Endothelial cell of umbilical vein (primary cell): ENCODE data around the gene SRGAP2. TPM values are rescaled to one million over a fixed set of nuclear protein-coding genes. Genes with fewer than 3 reads are reported as not detected.
A peak's percentile ranks its signal among the peaks of the same experiment; 100 is the strongest.
"Not testable (repeated sequence)": the region's sequence is repeated elsewhere in the genome, so short reads cannot be mapped to it uniquely, and the experiment has no call there.

Experiments used
- BruUV-seq: library from RNA; stranded (reverse); fragments of 400-500 nt; replicated peaks from 2 replicates; lab custom pipeline; 2021; lab: Mats Ljungman, UMichigan
- CTCF ChIA-PET: fragments of 300-600, 350-600 bp; sonication (Branson Sonifier 250); formaldehyde crosslinking; loops from one replicate; lab custom pipeline; 2021; ENCODE audit warnings: antibody characterized with exemption, inconsistent platforms; lab: Charles Lee
- POLR2A ChIA-PET: fragments of 300-600, 350-600 bp; sonication (Branson Sonifier 250); formaldehyde crosslinking; loops from one replicate; lab custom pipeline; 2021; ENCODE audit warnings: antibody characterized with exemption, inconsistent platforms; lab: Charles Lee
- DNase-seq: peaks from one replicate; pipeline ENCODE4 v3.0.0-alpha.2; 2011; ENCODE audit warnings: low read depth, low spot score
- FAIRE-seq: peaks from 2 replicates; lab custom pipeline; 2011; peaks lifted over from hg19 to GRCh38; lab: Jason Lieb, UNC
- H2AFZ ChIP-seq: 2 replicates; pipeline ENCODE4 v1.6.0; 2012; ENCODE audit warnings: low read depth, low read length, control low read depth, inconsistent platforms
- H3K27ac ChIP-seq: 2 replicates; pipeline ENCODE4 v1.5.1; 2011; ENCODE audit warnings: low read depth, mild to moderate bottlenecking, control low read depth, low read length, moderate library complexity; ENCODE audit not compliant: insufficient read depth
- H3K27me3 ChIP-seq, 2 experiments: 2 replicates each; pipeline versions ENCODE4 v1.6.0 to v1.6.1; 2011; ENCODE audit warnings: low read length in 2 of 2, mixed read lengths in 1 of 2; ENCODE audit not compliant: control insufficient read depth in 2 of 2, insufficient read depth in 2 of 2
- H3K36me3 ChIP-seq, 2 experiments: 2 replicates in 1 of 2; 3 replicates in 1 of 2; pipeline ENCODE4 v1.5.1; 2011; ENCODE audit warnings: low read length in 2 of 2, mild to moderate bottlenecking in 1 of 2, moderate library complexity in 1 of 2; ENCODE audit not compliant: control insufficient read depth in 2 of 2, insufficient read depth in 2 of 2; ENCODE audit errors: extremely low read depth in 1 of 2
- H3K4me1 ChIP-seq: 3 replicates; pipeline ENCODE4 v1.5.1; 2011; ENCODE audit warnings: mild to moderate bottlenecking, low read length; ENCODE audit not compliant: control insufficient read depth, insufficient read depth; ENCODE audit errors: extremely low read depth
- H3K4me2 ChIP-seq: 2 replicates; pipeline ENCODE4 v1.6.1; 2011; ENCODE audit warnings: low read length, control low read depth, mixed read lengths; ENCODE audit not compliant: insufficient read depth
- H3K4me3 ChIP-seq, 3 experiments: fragments of 200-600 bp in 1 of 3; sonication (generic), shearing (Covaris generic) in 1 of 3; replicated peaks in 1 of 3; 2 replicates each; pipeline ENCODE4 v1.5.1; 2011 to 2016; ENCODE audit warnings: control low read depth in 3 of 3, low read length in 3 of 3, mild to moderate bottlenecking in 2 of 3, inconsistent platforms in 1 of 3, low read depth in 1 of 3, moderate library complexity in 1 of 3; ENCODE audit not compliant: insufficient read depth in 1 of 3
- H3K79me2 ChIP-seq: 2 replicates; pipeline ENCODE4 v1.6.0; 2012; ENCODE audit warnings: low read length, inconsistent platforms; ENCODE audit not compliant: control insufficient read depth, insufficient read depth
- H3K9ac ChIP-seq: replicated peaks from 2 replicates; pipeline ENCODE3; 2011; ENCODE audit warnings: low read length, control low read depth; ENCODE audit not compliant: insufficient read depth; ENCODE audit errors: extremely low read depth
- H3K9me1 ChIP-seq: replicated peaks from 3 replicates; pipeline ENCODE4 v1.6.0; 2011; ENCODE audit warnings: mild to moderate bottlenecking, low read length; ENCODE audit not compliant: control insufficient read depth, insufficient read depth; ENCODE audit errors: extremely low read depth
- H3K9me3 ChIP-seq: replicated peaks from 2 replicates; pipeline ENCODE4 v1.5.1; 2012; ENCODE audit warnings: low read length, inconsistent platforms; ENCODE audit not compliant: control insufficient read depth, insufficient read depth
- H4K20me1 ChIP-seq: replicated peaks from 2 replicates; pipeline ENCODE3; 2011; ENCODE audit warnings: mild to moderate bottlenecking, low read length; ENCODE audit not compliant: control insufficient read depth, insufficient read depth; ENCODE audit errors: extremely low read depth
- dilution Hi-C: fragments of 300-500 bp; cut with MboI; formaldehyde crosslinking; loops from one replicate; pipeline ENCODE4 v1.15.0; 2019; ENCODE audit warnings: low sequenced_read_pairs; ENCODE audit not compliant: extremely low pct_ligation_motif_present
- intact Hi-C: fragments of 100-400 bp; cut with micrococcal nuclease; formaldehyde crosslinking; loops from one replicate; pipeline ENCODE4 v1.10.0; 2022
- polyA plus RNA-seq, 4 experiments: library from polyadenylated mRNA; depleted of rRNA in 3 of 4; stranded (reverse) in 3 of 4; unstranded in 1 of 4; fragments of >200 nt; gene quantifications; 2 replicates each; pipeline versions ENCODE4 v1.2.1 to v1.2.3, GENCODE V29; 2011 to 2012; ENCODE audit warnings: missing spikeins in 1 of 4
- total RNA-seq: library from RNA; stranded (reverse); gene quantifications from 2 replicates; pipeline ENCODE4 v1.2.3, GENCODE V29; 2021

SRGAP2 gene
- total and polyA plus RNA-seq, 2 donors (not counting 3 experiments of a cell fraction or from before 2014, with no cell fraction given), result 46.4 to 138 TPM

DNA sequence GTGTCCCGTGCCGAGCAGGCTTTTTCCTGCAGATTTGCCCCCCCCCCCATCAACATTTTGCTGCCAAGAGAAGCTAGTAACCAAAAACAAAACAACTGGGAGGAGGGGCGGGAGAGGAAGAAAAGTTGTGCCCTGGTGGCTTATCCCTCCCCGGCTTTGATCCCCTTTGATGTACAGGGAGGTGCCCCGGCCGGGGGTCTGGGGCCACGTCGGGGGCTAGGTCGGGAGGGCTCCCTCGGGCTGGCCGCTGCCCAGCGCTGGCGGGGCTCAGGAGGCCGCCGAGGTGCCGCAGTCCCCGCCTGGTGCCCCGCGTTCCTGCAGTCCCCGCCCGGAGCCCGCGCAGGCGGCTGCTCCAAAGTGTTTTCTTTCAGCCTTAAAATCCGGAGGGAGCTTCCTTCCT, 1.5 kb downstream of the SRGAP2 start:
- intact Hi-C loops, H3K36me3 ChIP-seq, H2AFZ ChIP-seq, POLR2A ChIA-PET, H3K9me1 ChIP-seq, dilution Hi-C loops, BruUV-seq, H3K27me3 ChIP-seq, H4K20me1 ChIP-seq, CTCF ChIA-PET, H3K4me1 ChIP-seq, H3K4me2 ChIP-seq, H3K9me3 ChIP-seq, FAIRE-seq: not testable (repeated sequence)
- Histone ChIP-seq H3K9ac (peak overlapping the region; percentile 16), H3K27ac (peak overlapping the region; percentile 60), H3K4me3 (peak overlapping the region in 2 of 3 experiments; percentile 23 to 42), H3K79me2 (peaks cover 17% of the 10 kb centered on the region)
- DNase-seq, result peak; percentile 36

DNA sequence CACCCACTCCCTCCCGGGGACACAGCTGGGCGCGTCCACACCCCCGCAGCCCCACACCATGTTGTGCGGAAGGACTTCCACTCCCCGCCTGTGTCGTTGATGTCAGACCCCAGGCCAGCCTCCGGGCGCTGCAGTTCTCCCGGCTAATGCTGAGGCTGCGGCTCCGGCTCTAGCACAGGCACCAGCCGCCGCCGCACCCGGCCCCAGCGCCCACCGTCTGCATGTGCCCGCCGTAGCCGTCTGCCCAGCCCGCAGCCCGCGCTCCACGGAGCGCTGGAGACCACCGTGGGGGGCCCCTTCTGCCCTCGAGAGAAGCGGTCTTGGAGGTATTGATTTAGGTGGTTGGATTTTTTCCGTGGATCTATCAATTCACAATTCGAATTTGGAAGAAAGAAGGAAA, 2.2 kb downstream of the SRGAP2 start:
- Histone ChIP-seq H3K4me3 (peak overlapping the region in 1 of 3 experiments; percentile 21), H3K79me2 (peaks cover 17% of the 10 kb centered on the region)
- dilution Hi-C loops, H3K4me1 ChIP-seq, H3K27ac ChIP-seq, H3K9me3 ChIP-seq, FAIRE-seq, H3K9ac ChIP-seq, intact Hi-C loops, H3K9me1 ChIP-seq, H2AFZ ChIP-seq, H4K20me1 ChIP-seq, H3K27me3 ChIP-seq, BruUV-seq, POLR2A ChIA-PET, H3K4me2 ChIP-seq, H3K36me3 ChIP-seq, DNase-seq, CTCF ChIA-PET: not testable (repeated sequence)

DNA sequence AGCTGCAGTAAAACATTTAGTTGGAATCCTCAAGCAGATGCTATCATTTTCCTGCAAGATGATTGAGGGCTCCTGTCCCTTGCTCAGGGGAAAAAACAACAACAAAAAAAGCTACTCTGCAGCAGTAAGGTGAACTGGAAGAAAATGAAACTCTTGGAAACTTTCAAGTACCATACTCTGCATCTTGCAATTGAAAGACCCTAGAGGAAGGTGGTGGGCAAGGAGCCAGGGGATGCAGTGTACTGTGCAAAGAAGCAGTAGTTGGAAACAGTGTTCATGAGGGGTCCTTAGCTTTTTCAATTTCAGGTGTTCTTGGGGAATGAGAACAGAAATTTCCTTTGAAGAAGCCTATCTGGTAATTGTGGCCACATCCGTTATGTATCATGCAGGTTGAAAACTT, 7.5 kb downstream of the SRGAP2 start:
- H3K27ac ChIP-seq, H3K9ac ChIP-seq, dilution Hi-C loops, POLR2A ChIA-PET, FAIRE-seq, H3K9me3 ChIP-seq, H3K4me3 ChIP-seq, BruUV-seq, H3K36me3 ChIP-seq, intact Hi-C loops, H3K27me3 ChIP-seq, H4K20me1 ChIP-seq, H3K9me1 ChIP-seq, CTCF ChIA-PET, H3K4me2 ChIP-seq, H2AFZ ChIP-seq, H3K4me1 ChIP-seq: not testable (repeated sequence)
- DNase-seq, result peak; percentile 1
- peaks cover 20% of the 10 kb centered on the region for H3K79me2 ChIP-seq

DNA sequence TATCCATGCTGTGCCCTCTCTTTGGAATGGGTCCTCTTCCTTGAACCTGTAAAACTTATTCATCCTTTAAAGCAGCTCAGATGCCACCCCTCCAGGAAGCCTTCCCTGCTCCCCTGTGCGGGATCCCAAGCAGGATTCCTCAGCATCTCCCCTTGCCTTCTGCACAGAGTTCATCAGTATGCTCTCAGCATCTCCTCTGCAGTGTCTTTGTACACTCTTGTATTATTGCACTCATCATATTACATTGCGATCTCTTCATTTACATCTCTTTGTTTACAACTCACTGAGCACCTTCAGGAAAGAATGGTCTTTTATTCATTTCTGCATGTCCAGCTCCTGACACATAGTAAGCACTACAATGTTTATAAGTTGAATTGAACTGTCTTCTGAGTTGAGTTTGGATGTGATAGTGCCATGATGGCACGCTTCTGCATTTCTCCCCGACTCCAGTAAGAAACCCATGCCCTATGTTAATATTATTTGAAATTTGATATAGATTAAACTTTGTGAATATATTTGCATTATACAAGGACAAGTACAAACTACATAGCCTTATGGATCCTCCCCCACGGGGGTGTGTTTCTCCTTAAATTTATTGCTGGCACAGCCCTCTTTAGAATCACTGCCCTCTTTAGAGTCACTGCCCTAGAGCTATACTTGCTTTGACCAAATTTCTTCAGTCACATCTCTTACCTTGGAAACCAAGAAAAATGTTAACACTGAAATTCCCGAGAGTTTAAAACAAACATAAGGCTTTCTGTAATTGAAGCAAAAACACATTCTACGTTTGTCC, 12.5 kb downstream of the SRGAP2 start:
- H3K9me3 ChIP-seq, H3K4me1 ChIP-seq, H3K27ac ChIP-seq, intact Hi-C loops, H3K36me3 ChIP-seq, H2AFZ ChIP-seq, H3K4me2 ChIP-seq, H3K27me3 ChIP-seq, FAIRE-seq, H3K9me1 ChIP-seq, DNase-seq, CTCF ChIA-PET, H3K4me3 ChIP-seq, dilution Hi-C loops, POLR2A ChIA-PET, H4K20me1 ChIP-seq, H3K9ac ChIP-seq, BruUV-seq: not testable (repeated sequence)
- H3K79me2 ChIP-seq, result peaks cover 11% of the 10 kb centered on the region
